MG63 (cell line): ENCODE results near the gene RHOF. TPM values are rescaled to one million over a fixed set of nuclear protein-coding genes. Genes with fewer than 3 reads are reported as not detected.

ENCODE experiments used
- DNase-seq: peaks from one replicate; pipeline ENCODE4 v3.0.0-alpha.2; 2020
- H3K27me3 ChIP-seq: fragments of 250-450 bp; sonication (Bioruptor Pico); 2 replicates; pipeline ENCODE4 v1.5.1; 2020; ENCODE audit warnings: mild to moderate bottlenecking, moderate library complexity
- H3K36me3 ChIP-seq: fragments of 250-450 bp; sonication (Bioruptor Pico); 2 replicates; pipeline ENCODE4 v1.5.1; 2020; ENCODE audit warnings: mild to moderate bottlenecking, moderate library complexity
- H3K4me3 ChIP-seq: fragments of 250-450 bp; sonication (Bioruptor Pico); 2 replicates; pipeline ENCODE4 v1.5.1; 2020; ENCODE audit warnings: mild to moderate bottlenecking, moderate library complexity
- H3K9me3 ChIP-seq: fragments of 250-450 bp; sonication (Bioruptor Pico); 2 replicates; pipeline ENCODE4 v1.5.1; 2020; ENCODE audit warnings: mild to moderate bottlenecking, moderate library complexity
- total RNA-seq: library from RNA; depleted of rRNA; stranded (reverse); fragments of >200 nt; shearing (Covaris generic); gene quantifications from 2 replicates; pipeline ENCODE4 v1.2.3, GENCODE V29; 2014; ENCODE audit warnings: low replicate concordance

RHOF gene
- total RNA-seq, 1 experiment from 2014 or later: 6.3 TPM

- Histone ChIP-seq H3K9me3 (no peaks in the 10 kb centered on the region), H3K36me3 (peaks cover 71% of the 10 kb centered on the region), H3K27me3 (no peaks in the 10 kb centered on the region), H3K4me3 (no peak overlapping the region)
- DNase-seq: no peak
Observed at GRCh38 chr12:121809712-121810116, 16.2 kb upstream of the RHOF start.

- H3K4me3 ChIP-seq: no peak overlapping the region
- H3K9me3 ChIP-seq: no peaks in the 10 kb centered on the region
- H3K27me3 ChIP-seq: no peaks in the 10 kb centered on the region
- DNase-seq: no peak
- peaks cover 65% of the 10 kb centered on the region for H3K36me3 ChIP-seq
Observed at GRCh38 chr12:121808623-121809022, 15.1 kb upstream of the RHOF start.

GRCh38 chr12:121807642-121808347 lies 14.3 kb upstream of the RHOF start:
- no peaks in the 10 kb centered on the region for H3K27me3 ChIP-seq
- no peaks in the 10 kb centered on the region for H3K9me3 ChIP-seq
- peaks cover 57% of the 10 kb centered on the region for H3K36me3 ChIP-seq
- H3K4me3 ChIP-seq: no peak overlapping the region
- DNase-seq: no peak

GRCh38 chr12:121806546-121807423 lies 13.3 kb upstream of the RHOF start:
- peaks cover 52% of the 10 kb centered on the region for H3K36me3 ChIP-seq
- no peaks in the 10 kb centered on the region for H3K27me3 ChIP-seq
- no peaks in the 10 kb centered on the region for H3K9me3 ChIP-seq
- H3K4me3 ChIP-seq: peak overlapping the region; percentile 64
- DNase-seq: no peak

GRCh38 chr12:121806009-121806545 lies 12.6 kb upstream of the RHOF start:
- no peak for DNase-seq
- Histone ChIP-seq H3K4me3 (peak overlapping the region; percentile 64), H3K27me3 (no peaks in the 10 kb centered on the region), H3K36me3 (peaks cover 46% of the 10 kb centered on the region), H3K9me3 (no peaks in the 10 kb centered on the region)

GRCh38 chr12:121805171-121806008 lies 11.9 kb upstream of the RHOF start:
- no peak for DNase-seq
- H3K4me3 ChIP-seq: peak overlapping the region; percentile 64

GRCh38 chr12:121804417-121805111 lies 11.1 kb upstream of the RHOF start:
- Histone ChIP-seq H3K9me3 (no peaks in the 10 kb centered on the region), H3K36me3 (peaks cover 39% of the 10 kb centered on the region), H3K4me3 (peak overlapping the region; percentile 64), H3K27me3 (no peaks in the 10 kb centered on the region)
- peak; percentile 42 for DNase-seq

More at GRCh38 chr12:121805171-121806008, 11.9 kb upstream of the RHOF start:
- Histone ChIP-seq H3K27me3 (no peaks in the 10 kb centered on the region), H3K9me3 (no peaks in the 10 kb centered on the region), H3K36me3 (peaks cover 41% of the 10 kb centered on the region)

- Histone ChIP-seq H3K4me3 (peak within 1 kb of the TSS; percentile 64), H3K36me3 (peaks cover 36% of the 10 kb centered on the region)
- peak; percentile 77 for DNase-seq
Observed at GRCh38 chr12:121803861-121804416, 10.5 kb upstream of the RHOF start, which contains the start of gene SETD1B. Gene SETD1B (plus strand): TSS chr12:121804009. CDS start chr12:121804738, 729 bp downstream.

GRCh38 chr12:121802843-121803698 lies 9.6 kb upstream of the RHOF start:
- peaks cover 32% of the 10 kb centered on the region for H3K36me3 ChIP-seq
- DNase-seq: peak; percentile 90
- peak overlapping the region; percentile 55 for H3K4me3 ChIP-seq
- no peaks in the 10 kb centered on the region for H3K9me3 ChIP-seq
- no peaks in the 10 kb centered on the region for H3K27me3 ChIP-seq

More at GRCh38 chr12:121803861-121804416, 10.5 kb upstream of the RHOF start, which contains the start of gene SETD1B:
- H3K9me3 ChIP-seq: no peaks in the 10 kb centered on the region
- H3K27me3 ChIP-seq: no peaks in the 10 kb centered on the region

GRCh38 chr12:121802485-121802842 lies 9.0 kb upstream of the RHOF start:
- Histone ChIP-seq H3K36me3 (peaks cover 28% of the 10 kb centered on the region), H3K27me3 (no peaks in the 10 kb centered on the region), H3K4me3 (peak overlapping the region; percentile 55), H3K9me3 (no peaks in the 10 kb centered on the region)
- no peak for DNase-seq

GRCh38 chr12:121801595-121802484 lies 8.4 kb upstream of the RHOF start:
- no peak for DNase-seq
- Histone ChIP-seq H3K4me3 (peak overlapping the region; percentile 55), H3K36me3 (peaks cover 26% of the 10 kb centered on the region), H3K27me3 (no peaks in the 10 kb centered on the region), H3K9me3 (no peaks in the 10 kb centered on the region)

GRCh38 chr12:121800694-121801594 lies 7.5 kb upstream of the RHOF start:
- H3K27me3 ChIP-seq: no peaks in the 10 kb centered on the region
- H3K36me3 ChIP-seq: peaks cover 20% of the 10 kb centered on the region
- peak; percentile 73 for DNase-seq
- no peaks in the 10 kb centered on the region for H3K9me3 ChIP-seq
- H3K4me3 ChIP-seq: peak overlapping the region; percentile 55
